ENCODE results near the gene IRAK2. TPM values are rescaled to one million over a fixed set of nuclear protein-coding genes. Genes with fewer than 3 reads are reported as not detected.

The IRAK2 gene
- total RNA-seq, 2 donors from 2014 or later, result 5.1 to 7.6 TPM

GRCh38 chr3:10238345-10239183, 73.8 kb downstream of the IRAK2 start:
- Histone ChIP-seq H3K27me3 (replicated peaks; ENCODE audit: insufficient read depth) (no peaks in the 10 kb centered on the region), H3K27ac (no peak overlapping the region), H3K4me1 (replicated peaks) (no peaks in the 10 kb centered on the region), H3K36me3 (peaks cover 0 to 4% of the 10 kb centered on the region in 2 donors), H3K4me3 (no peak overlapping the region), H3K9me3 (no peaks in the 10 kb centered on the region)
- intact Hi-C loops (cut with DNase I), result no loop called here
- WGBS, result 83% methylated on average over 15 of the region's 15 CpGs
- no peak for DNase-seq (ENCODE audit: low spot score)
- TF ChIP-seq, protein P1, sequence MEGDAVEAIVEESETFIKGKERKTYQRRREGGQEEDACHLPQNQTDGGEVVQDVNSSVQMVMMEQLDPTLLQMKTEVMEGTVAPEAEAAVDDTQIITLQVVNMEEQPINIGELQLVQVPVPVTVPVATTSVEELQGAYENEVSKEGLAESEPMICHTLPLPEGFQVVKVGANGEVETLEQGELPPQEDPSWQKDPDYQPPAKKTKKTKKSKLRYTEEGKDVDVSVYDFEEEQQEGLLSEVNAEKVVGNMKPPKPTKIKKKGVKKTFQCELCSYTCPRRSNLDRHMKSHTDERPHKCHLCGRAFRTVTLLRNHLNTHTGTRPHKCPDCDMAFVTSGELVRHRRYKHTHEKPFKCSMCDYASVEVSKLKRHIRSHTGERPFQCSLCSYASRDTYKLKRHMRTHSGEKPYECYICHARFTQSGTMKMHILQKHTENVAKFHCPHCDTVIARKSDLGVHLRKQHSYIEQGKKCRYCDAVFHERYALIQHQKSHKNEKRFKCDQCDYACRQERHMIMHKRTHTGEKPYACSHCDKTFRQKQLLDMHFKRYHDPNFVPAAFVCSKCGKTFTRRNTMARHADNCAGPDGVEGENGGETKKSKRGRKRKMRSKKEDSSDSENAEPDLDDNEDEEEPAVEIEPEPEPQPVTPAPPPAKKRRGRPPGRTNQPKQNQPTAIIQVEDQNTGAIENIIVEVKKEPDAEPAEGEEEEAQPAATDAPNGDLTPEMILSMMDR (IDR thresholded peaks at IDR 0.05), result no peak
- TF ChIP-seq POLR2AphosphoS5 (IDR thresholded peaks at IDR 0.05) (no peak), POLR2A (IDR thresholded peaks at IDR 0.05) (no peak)

- TF ChIP-seq POLR2AphosphoS5 (IDR thresholded peaks at IDR 0.05) (no peak), POLR2A (IDR thresholded peaks at IDR 0.05) (no peak)
- TF ChIP-seq, protein P1 (IDR thresholded peaks at IDR 0.05), result no peak
- no peak overlapping the region for H3K4me3 ChIP-seq
- intact Hi-C loops (cut with DNase I), result no loop called here
- WGBS, result 84% methylated on average over 6 of the region's 6 CpGs
- H3K27ac ChIP-seq, result no peak overlapping the region
- H3K27me3 ChIP-seq (replicated peaks; ENCODE audit: insufficient read depth), result no peaks in the 10 kb centered on the region
- H3K9me3 ChIP-seq, result no peaks in the 10 kb centered on the region
- H3K4me1 ChIP-seq (replicated peaks), result no peaks in the 10 kb centered on the region
- DNase-seq (ENCODE audit: low spot score), result no peak
- peaks cover 0 to 4% of the 10 kb centered on the region in 2 donors for H3K36me3 ChIP-seq
These were observed 76.1 kb downstream of the IRAK2 start for GRCh38 chr3:10240799-10241198.

- no peak overlapping the region for H3K27ac ChIP-seq
- TF ChIP-seq, protein P1 (IDR thresholded peaks at IDR 0.05), result no peak
- TF ChIP-seq POLR2AphosphoS5 (IDR thresholded peaks at IDR 0.05), result no peak
- no peak for TF ChIP-seq POLR2A (IDR thresholded peaks at IDR 0.05)
- no peaks in the 10 kb centered on the region for H3K4me1 ChIP-seq (replicated peaks)
- intact Hi-C loops (cut with DNase I), result no loop called here
- H3K36me3 ChIP-seq, result peaks cover 0 to 4% of the 10 kb centered on the region in 2 donors
- DNase-seq (ENCODE audit: low spot score), result no peak
- H3K27me3 ChIP-seq (replicated peaks; ENCODE audit: insufficient read depth), result no peaks in the 10 kb centered on the region
- no peak overlapping the region for H3K4me3 ChIP-seq
- 87% methylated on average over 7 of the region's 7 CpGs for WGBS
- no peaks in the 10 kb centered on the region for H3K9me3 ChIP-seq
These were observed 77.7 kb downstream of the IRAK2 start for GRCh38 chr3:10242182-10243065.

GRCh38 chr3:10244009-10244408, 79.3 kb downstream of the IRAK2 start:
- no peaks in the 10 kb centered on the region for H3K36me3 ChIP-seq
- H3K4me3 ChIP-seq, result no peak overlapping the region
- intact Hi-C loops (cut with DNase I), result no loop called here
- 69% methylated on average over 3 of the region's 3 CpGs for WGBS
- H3K27me3 ChIP-seq (replicated peaks; ENCODE audit: insufficient read depth), result no peaks in the 10 kb centered on the region
- H3K27ac ChIP-seq, result no peak overlapping the region
- H3K9me3 ChIP-seq, result no peaks in the 10 kb centered on the region
- no peak for TF ChIP-seq POLR2A (IDR thresholded peaks at IDR 0.05)
- TF ChIP-seq, protein P1 (IDR thresholded peaks at IDR 0.05), result no peak
- TF ChIP-seq POLR2AphosphoS5 (IDR thresholded peaks at IDR 0.05), result no peak
- H3K4me1 ChIP-seq (replicated peaks), result no peaks in the 10 kb centered on the region
- DNase-seq (ENCODE audit: low spot score), result no peak
